Measurements from ENCODE around the gene NR2F6. TPM values are rescaled to one million over a fixed set of nuclear protein-coding genes. Genes with fewer than 3 reads are reported as not detected.
A peak's percentile ranks its signal among the peaks of the same experiment; 100 is the strongest.

The NR2F6 gene
- total RNA-seq (10 to 100 TPM in 1 of 2 donors, 1 to 10 TPM in 1; 8.9 to 33.6 TPM), polyA plus RNA-seq (ENCODE audit: insufficient read length in 2 of 2) (10 to 100 TPM; 24.2 to 28.1 TPM)
- long read RNA-seq, donor 1, transcript NR2F6-201 (4 exons, 2,404 nt): major isoform, 19 of 62 reads
- long read RNA-seq, donor 1, partial matches to known transcripts: 43 of 62 reads
- long read RNA-seq, donor 1, other reads (novel, unspliced or antisense): 0 of 62 reads
- long read RNA-seq, donor 2, transcript NR2F6-201 (4 exons, 2,404 nt): major isoform, 8 of 18 reads
- long read RNA-seq, donor 2, partial matches to known transcripts: 10 of 18 reads
- long read RNA-seq, donor 2, other reads (novel, unspliced or antisense): 0 of 18 reads
- long read RNA-seq, donor 3, transcript NR2F6-201 (4 exons, 2,404 nt): major isoform, 10 of 18 reads
- long read RNA-seq, donor 3, partial matches to known transcripts: 8 of 18 reads
- long read RNA-seq, donor 3, other reads (novel, unspliced or antisense): 0 of 18 reads
- long read RNA-seq, donor 4, transcript NR2F6-201 (4 exons, 2,404 nt): major isoform, 22 of 43 reads
- long read RNA-seq, donor 4, partial matches to known transcripts: 21 of 43 reads
- long read RNA-seq, donor 4, other reads (novel, unspliced or antisense): 0 of 43 reads

- H3K4me3 ChIP-seq (ENCODE audit: low read depth, low read length): peak within 1 kb of the TSS; percentile 62
- peaks cover 52% of the 10 kb centered on the region for H3K4me1 ChIP-seq (ENCODE audit: control insufficient read depth, insufficient read depth, low read length)
- peaks cover 8% of the 10 kb centered on the region for H3K36me3 ChIP-seq (ENCODE audit: control insufficient read depth, insufficient read depth, low read length)
- H3K27ac ChIP-seq (ENCODE audit: low read depth, low read length): peak within 1 kb of the TSS; percentile 86
- H3K27me3 ChIP-seq (ENCODE audit: control insufficient read depth, insufficient read depth, low read length): no peaks in the 10 kb centered on the region
- WGBS (ENCODE audit: insufficient coverage): under 1% methylated on average over 50 of the region's 72 CpGs
- DNase-seq (ENCODE audit: low read depth in 4 of 6, low spot score in 6 of 6): no peak
- no peaks in the 10 kb centered on the region for H3K9me3 ChIP-seq (ENCODE audit: control insufficient read depth, insufficient read depth, low read length)
These were observed at the start of gene NR2F6 for GRCh38 chr19:17245535-17245984. TSS of gene NR2F6 (minus strand) at chr19:17245919. CDS start at chr19:17245220, 699 bp downstream.

GRCh38 chr19:17294051-17294891 lies 48.6 kb upstream of the NR2F6 start:
- 81% methylated on average over 47 of the region's 48 CpGs for WGBS (ENCODE audit: insufficient coverage)
- H3K4me3 ChIP-seq (ENCODE audit: low read depth, low read length): no peak overlapping the region
- no peak for DNase-seq (ENCODE audit: low read depth in 4 of 6, low spot score in 6 of 6)
- H3K9me3 ChIP-seq (ENCODE audit: control insufficient read depth, insufficient read depth, low read length): no peaks in the 10 kb centered on the region
- no peaks in the 10 kb centered on the region for H3K27me3 ChIP-seq (ENCODE audit: control insufficient read depth, insufficient read depth, low read length)
- H3K36me3 ChIP-seq (ENCODE audit: control insufficient read depth, insufficient read depth, low read length): peaks cover 38% of the 10 kb centered on the region
- peaks cover 14% of the 10 kb centered on the region for H3K4me1 ChIP-seq (ENCODE audit: control insufficient read depth, insufficient read depth, low read length)
- no peak overlapping the region for H3K27ac ChIP-seq (ENCODE audit: low read depth, low read length)

GRCh38 chr19:17293605-17294004 lies 47.9 kb upstream of the NR2F6 start:
- Histone ChIP-seq H3K4me3 (ENCODE audit: low read depth, low read length) (no peak overlapping the region), H3K27ac (ENCODE audit: low read depth, low read length) (no peak overlapping the region), H3K9me3 (ENCODE audit: control insufficient read depth, insufficient read depth, low read length) (no peaks in the 10 kb centered on the region), H3K27me3 (ENCODE audit: control insufficient read depth, insufficient read depth, low read length) (no peaks in the 10 kb centered on the region), H3K4me1 (ENCODE audit: control insufficient read depth, insufficient read depth, low read length) (peaks cover 14% of the 10 kb centered on the region), H3K36me3 (ENCODE audit: control insufficient read depth, insufficient read depth, low read length) (peaks cover 33% of the 10 kb centered on the region)
- 78% methylated on average over 13 of the region's 14 CpGs for WGBS (ENCODE audit: insufficient coverage)
- no peak for DNase-seq (ENCODE audit: low read depth in 4 of 6, low spot score in 6 of 6)

GRCh38 chr19:17292301-17293074 lies 46.8 kb upstream of the NR2F6 start:
- peaks cover 33% of the 10 kb centered on the region for H3K36me3 ChIP-seq (ENCODE audit: control insufficient read depth, insufficient read depth, low read length)

GRCh38 chr19:17289489-17289888 lies 43.8 kb upstream of the NR2F6 start:
- Histone ChIP-seq H3K27ac (ENCODE audit: low read depth, low read length) (no peak overlapping the region), H3K9me3 (ENCODE audit: control insufficient read depth, insufficient read depth, low read length) (no peaks in the 10 kb centered on the region), H3K4me3 (ENCODE audit: low read depth, low read length) (no peak overlapping the region), H3K36me3 (ENCODE audit: control insufficient read depth, insufficient read depth, low read length) (peaks cover 38% of the 10 kb centered on the region), H3K4me1 (ENCODE audit: control insufficient read depth, insufficient read depth, low read length) (peaks cover 14% of the 10 kb centered on the region), H3K27me3 (ENCODE audit: control insufficient read depth, insufficient read depth, low read length) (no peaks in the 10 kb centered on the region)
- 17% methylated on average over 17 of the region's 22 CpGs for WGBS (ENCODE audit: insufficient coverage)
- peak in 2 of 6 donors; percentile 64 to 74 for DNase-seq (ENCODE audit: low read depth in 4 of 6, low spot score in 6 of 6)

More at GRCh38 chr19:17292301-17293074, 46.8 kb upstream of the NR2F6 start:
- H3K27me3 ChIP-seq (ENCODE audit: control insufficient read depth, insufficient read depth, low read length): no peaks in the 10 kb centered on the region
- H3K27ac ChIP-seq (ENCODE audit: low read depth, low read length): peak overlapping the region; percentile 52
- peaks cover 14% of the 10 kb centered on the region for H3K4me1 ChIP-seq (ENCODE audit: control insufficient read depth, insufficient read depth, low read length)
- H3K4me3 ChIP-seq (ENCODE audit: low read depth, low read length): peak overlapping the region; percentile 49
- WGBS (ENCODE audit: insufficient coverage): 11% methylated on average over 43 of the region's 46 CpGs
- no peaks in the 10 kb centered on the region for H3K9me3 ChIP-seq (ENCODE audit: control insufficient read depth, insufficient read depth, low read length)
- peak in 3 of 6 donors; percentile 39 to 82 (median 77) for DNase-seq (ENCODE audit: low read depth in 4 of 6, low spot score in 6 of 6)

- Histone ChIP-seq H3K27me3 (ENCODE audit: control insufficient read depth, insufficient read depth, low read length) (peaks cover 7% of the 10 kb centered on the region), H3K9me3 (ENCODE audit: control insufficient read depth, insufficient read depth, low read length) (no peaks in the 10 kb centered on the region), H3K4me3 (ENCODE audit: low read depth, low read length) (no peak overlapping the region), H3K27ac (ENCODE audit: low read depth, low read length) (no peak overlapping the region), H3K36me3 (ENCODE audit: control insufficient read depth, insufficient read depth, low read length) (peaks cover 26% of the 10 kb centered on the region), H3K4me1 (ENCODE audit: control insufficient read depth, insufficient read depth, low read length) (peaks cover 16% of the 10 kb centered on the region)
- DNase-seq (ENCODE audit: low read depth in 4 of 6, low spot score in 6 of 6): no peak
- 94% methylated on average over 8 of the region's 9 CpGs for WGBS (ENCODE audit: insufficient coverage)
These were observed 41.0 kb upstream of the NR2F6 start for GRCh38 chr19:17286752-17287151.

GRCh38 chr19:17286263-17286662 lies 40.5 kb upstream of the NR2F6 start:
- H3K27me3 ChIP-seq (ENCODE audit: control insufficient read depth, insufficient read depth, low read length): peaks cover 12% of the 10 kb centered on the region
- no peak overlapping the region for H3K4me3 ChIP-seq (ENCODE audit: low read depth, low read length)
- H3K27ac ChIP-seq (ENCODE audit: low read depth, low read length): no peak overlapping the region
- peaks cover 21% of the 10 kb centered on the region for H3K4me1 ChIP-seq (ENCODE audit: control insufficient read depth, insufficient read depth, low read length)
- DNase-seq (ENCODE audit: low read depth in 4 of 6, low spot score in 6 of 6): no peak
- H3K9me3 ChIP-seq (ENCODE audit: control insufficient read depth, insufficient read depth, low read length): no peaks in the 10 kb centered on the region
- peaks cover 24% of the 10 kb centered on the region for H3K36me3 ChIP-seq (ENCODE audit: control insufficient read depth, insufficient read depth, low read length)
- WGBS (ENCODE audit: insufficient coverage): 96% methylated on average over 9 of the region's 11 CpGs

- DNase-seq (ENCODE audit: low read depth in 4 of 6, low spot score in 6 of 6): no peak
- Histone ChIP-seq H3K36me3 (ENCODE audit: control insufficient read depth, insufficient read depth, low read length) (peaks cover 21% of the 10 kb centered on the region), H3K4me1 (ENCODE audit: control insufficient read depth, insufficient read depth, low read length) (peaks cover 21% of the 10 kb centered on the region), H3K4me3 (ENCODE audit: low read depth, low read length) (no peak overlapping the region), H3K27me3 (ENCODE audit: control insufficient read depth, insufficient read depth, low read length) (peaks cover 15% of the 10 kb centered on the region), H3K9me3 (ENCODE audit: control insufficient read depth, insufficient read depth, low read length) (no peaks in the 10 kb centered on the region), H3K27ac (ENCODE audit: low read depth, low read length) (no peak overlapping the region)
- WGBS (ENCODE audit: insufficient coverage): 97% methylated on average over 15 of the region's 18 CpGs
These were observed 39.9 kb upstream of the NR2F6 start for GRCh38 chr19:17285415-17286135.

Measured in spinal cord (tissue), 10 donors.